GM23338 (cell line): ENCODE data around the gene BCAP31. TPM values are rescaled to one million over a fixed set of nuclear protein-coding genes. Genes with fewer than 3 reads are reported as not detected.

Experiments used
- ETS1 ChIP-seq: IDR thresholded peaks from 2 replicates; pipeline ENCODE4 v1.6.1; 2016; ENCODE audit warnings: antibody characterized with exemption
- REST ChIP-seq: IDR thresholded peaks from one replicate; pipeline ENCODE4 v1.6.1; 2018; ENCODE audit warnings: antibody characterized with exemption; ENCODE audit not compliant: unreplicated experiment
- ZNF331 ChIP-seq: fragments of 250-450 bp; sonication (Bioruptor Pico); IDR thresholded peaks from 2 replicates; pipeline ENCODE4 v1.5.0; 2020; ENCODE audit warnings: low read depth, mild to moderate bottlenecking, moderate library complexity
- polyA plus RNA-seq: library from polyadenylated mRNA; unstranded; fragments of >200 nt; fragmentation: Nextera tagmentation; extraction: Ambion mirVana; gene quantifications from 2 replicates; pipeline ENCODE4 v1.2.1, GENCODE V29; 2016
- small RNA-seq: library from RNA; depleted of rRNA; stranded (forward); fragments of <200 nt; gene quantifications from one replicate; pipeline ENCODE3, GENCODE V24; 2014; ENCODE audit warnings: low replicate concordance
- total RNA-seq: library from RNA; depleted of rRNA; stranded (reverse); fragments of >200 nt; shearing (Covaris generic); gene quantifications from 2 replicates; pipeline ENCODE4 v1.2.3, GENCODE V29; 2014; rRNA removed

The BCAP31 gene
- total and polyA plus RNA-seq, 2 experiments from 2014 or later: 85.0 to 145 TPM

- TF ChIP-seq REST: no peak
- no peak for TF ChIP-seq ZNF331 (CRISPR knock-in tag)
- no peak for TF ChIP-seq ETS1
Observed at GRCh38 chrX:153650959-153651358, 73.2 kb downstream of the BCAP31 start (continued).

Small RNA genes within 50 kb of the gene (small RNA-seq; reads per million reads assigned to genes)
- not detected for gene RN7SL687P

Other genes with a start within 250 kb of the BCAP31 start
- 0.23 and 0.87 TPM in 2 replicates for gene BGN, start 229.4 kb downstream of the BCAP31 start, total RNA-seq
- gene BGN, start 229.4 kb downstream of the BCAP31 start, polyA plus RNA-seq: 0.71 and 1.8 TPM in 2 replicates
- 0.17 and 0.54 TPM in 2 replicates for gene ATP2B3, start 206.7 kb downstream of the BCAP31 start, total RNA-seq
- 0.09 TPM in 1 of 2 replicates, not detected in the other for gene ATP2B3, start 206.7 kb downstream of the BCAP31 start, polyA plus RNA-seq
- gene CCNQ, start 125.2 kb downstream of the BCAP31 start, total RNA-seq: 18.3 and 30.2 TPM in 2 replicates
- 19.4 and 23.9 TPM in 2 replicates for gene CCNQ, start 125.2 kb downstream of the BCAP31 start, polyA plus RNA-seq
- gene DUSP9, start 77.2 kb downstream of the BCAP31 start, total RNA-seq: 3.4 and 3.9 TPM in 2 replicates
- 0.54 and 0.71 TPM in 2 replicates for gene DUSP9, start 77.2 kb downstream of the BCAP31 start, polyA plus RNA-seq
- 5.4 and 11.9 TPM in 2 replicates for gene PNCK, start 50.6 kb downstream of the BCAP31 start, total RNA-seq
- 3.0 and 3.5 TPM in 2 replicates for gene PNCK, start 50.6 kb downstream of the BCAP31 start, polyA plus RNA-seq
- 61.9 and 68.6 TPM in 2 replicates for gene SLC6A8, start 36.5 kb downstream of the BCAP31 start, total RNA-seq
- 19.5 and 22.2 TPM in 2 replicates for gene SLC6A8, start 36.5 kb downstream of the BCAP31 start, polyA plus RNA-seq
- gene ABCD1, start 469 bp upstream of the BCAP31 start, total RNA-seq: 4.0 and 8.9 TPM in 2 replicates
- gene ABCD1, start 469 bp upstream of the BCAP31 start, polyA plus RNA-seq: 2.4 and 2.9 TPM in 2 replicates
- 3.2 and 4.1 TPM in 2 replicates for gene PLXNB3, start 39.9 kb upstream of the BCAP31 start, total RNA-seq
- gene PLXNB3, start 39.9 kb upstream of the BCAP31 start, polyA plus RNA-seq: 0.30 and 0.70 TPM in 2 replicates
- 0.23 TPM in 1 of 2 replicates, not detected in the other for gene SRPK3, start 56.7 kb upstream of the BCAP31 start, total RNA-seq
- 0.15 and 0.19 TPM in 2 replicates for gene SRPK3, start 56.7 kb upstream of the BCAP31 start, polyA plus RNA-seq
- 43.0 and 49.0 TPM in 2 replicates for gene IDH3G, start 70.0 kb upstream of the BCAP31 start, total RNA-seq
- 41.4 and 45.5 TPM in 2 replicates for gene IDH3G, start 70.0 kb upstream of the BCAP31 start, polyA plus RNA-seq
- gene SSR4, start 70.3 kb upstream of the BCAP31 start, total RNA-seq: 107 and 168 TPM in 2 replicates
- gene SSR4, start 70.3 kb upstream of the BCAP31 start, polyA plus RNA-seq: 352 and 404 TPM in 2 replicates
- 194 and 230 TPM in 2 replicates for gene PDZD4, start 106.2 kb upstream of the BCAP31 start, total RNA-seq
- gene PDZD4, start 106.2 kb upstream of the BCAP31 start, polyA plus RNA-seq: 30.5 and 34.5 TPM in 2 replicates
- 27.6 and 29.2 TPM in 2 replicates for gene L1CAM, start 161.8 kb upstream of the BCAP31 start, total RNA-seq
- 7.4 and 7.8 TPM in 2 replicates for gene L1CAM, start 161.8 kb upstream of the BCAP31 start, polyA plus RNA-seq
- gene AVPR2, start 180.3 kb upstream of the BCAP31 start, total RNA-seq: not detected in 2 replicates
- not detected in 2 replicates for gene AVPR2, start 180.3 kb upstream of the BCAP31 start, polyA plus RNA-seq
- 57.8 and 59.5 TPM in 2 replicates for gene ARHGAP4, start 201.9 kb upstream of the BCAP31 start, total RNA-seq
- 21.2 and 21.5 TPM in 2 replicates for gene ARHGAP4, start 201.9 kb upstream of the BCAP31 start, polyA plus RNA-seq
- gene NAA10, start 210.7 kb upstream of the BCAP31 start, total RNA-seq: 112 and 136 TPM in 2 replicates
- gene NAA10, start 210.7 kb upstream of the BCAP31 start, polyA plus RNA-seq: 140 and 145 TPM in 2 replicates
- gene RENBP, start 220.3 kb upstream of the BCAP31 start, total RNA-seq: 8.6 and 10.3 TPM in 2 replicates
- gene RENBP, start 220.3 kb upstream of the BCAP31 start, polyA plus RNA-seq: 1.5 and 2.0 TPM in 2 replicates
- gene HCFC1, start 247.4 kb upstream of the BCAP31 start, total RNA-seq: 169 and 188 TPM in 2 replicates
- 33.0 and 33.2 TPM in 2 replicates for gene HCFC1, start 247.4 kb upstream of the BCAP31 start, polyA plus RNA-seq
- gene TMEM187, start 248.4 kb upstream of the BCAP31 start, total RNA-seq: 4.4 and 9.7 TPM in 2 replicates
- gene TMEM187, start 248.4 kb upstream of the BCAP31 start, polyA plus RNA-seq: 2.4 and 2.5 TPM in 2 replicates